GM12872 (cell line): ENCODE results near the gene ARMC12.

Experiments
- TF ChIP-seq, protein P1 (sequence below): IDR thresholded peaks from 3 replicates; pipeline ENCODE4 v1.5.1; 2011; ENCODE audit warnings: low read depth, mild to moderate bottlenecking, low read length, moderate library complexity; ENCODE audit not compliant: insufficient read depth

Gene ARMC12

DNA sequence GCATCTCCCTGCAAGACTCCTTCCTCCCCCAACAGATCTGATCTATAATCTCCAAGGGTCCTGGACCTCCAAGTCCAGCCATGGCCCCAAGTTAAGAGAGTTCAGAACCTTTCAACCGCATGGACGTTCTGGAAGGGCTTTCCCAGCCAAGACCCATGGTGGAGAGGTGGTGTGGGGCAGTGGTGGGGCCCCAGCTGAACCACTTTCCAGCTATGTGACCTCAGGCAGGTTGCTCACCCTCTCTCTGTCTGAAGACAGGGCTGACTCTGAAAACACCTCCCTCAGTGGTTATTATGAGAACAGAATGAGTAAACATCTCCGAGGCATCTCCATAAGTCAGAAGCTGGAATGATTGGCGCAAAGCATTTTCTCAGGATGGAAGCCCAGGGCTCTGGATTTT, 59.4 kb downstream of the ARMC12 start:
- TF ChIP-seq, protein P1, sequence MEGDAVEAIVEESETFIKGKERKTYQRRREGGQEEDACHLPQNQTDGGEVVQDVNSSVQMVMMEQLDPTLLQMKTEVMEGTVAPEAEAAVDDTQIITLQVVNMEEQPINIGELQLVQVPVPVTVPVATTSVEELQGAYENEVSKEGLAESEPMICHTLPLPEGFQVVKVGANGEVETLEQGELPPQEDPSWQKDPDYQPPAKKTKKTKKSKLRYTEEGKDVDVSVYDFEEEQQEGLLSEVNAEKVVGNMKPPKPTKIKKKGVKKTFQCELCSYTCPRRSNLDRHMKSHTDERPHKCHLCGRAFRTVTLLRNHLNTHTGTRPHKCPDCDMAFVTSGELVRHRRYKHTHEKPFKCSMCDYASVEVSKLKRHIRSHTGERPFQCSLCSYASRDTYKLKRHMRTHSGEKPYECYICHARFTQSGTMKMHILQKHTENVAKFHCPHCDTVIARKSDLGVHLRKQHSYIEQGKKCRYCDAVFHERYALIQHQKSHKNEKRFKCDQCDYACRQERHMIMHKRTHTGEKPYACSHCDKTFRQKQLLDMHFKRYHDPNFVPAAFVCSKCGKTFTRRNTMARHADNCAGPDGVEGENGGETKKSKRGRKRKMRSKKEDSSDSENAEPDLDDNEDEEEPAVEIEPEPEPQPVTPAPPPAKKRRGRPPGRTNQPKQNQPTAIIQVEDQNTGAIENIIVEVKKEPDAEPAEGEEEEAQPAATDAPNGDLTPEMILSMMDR: no peak

DNA sequence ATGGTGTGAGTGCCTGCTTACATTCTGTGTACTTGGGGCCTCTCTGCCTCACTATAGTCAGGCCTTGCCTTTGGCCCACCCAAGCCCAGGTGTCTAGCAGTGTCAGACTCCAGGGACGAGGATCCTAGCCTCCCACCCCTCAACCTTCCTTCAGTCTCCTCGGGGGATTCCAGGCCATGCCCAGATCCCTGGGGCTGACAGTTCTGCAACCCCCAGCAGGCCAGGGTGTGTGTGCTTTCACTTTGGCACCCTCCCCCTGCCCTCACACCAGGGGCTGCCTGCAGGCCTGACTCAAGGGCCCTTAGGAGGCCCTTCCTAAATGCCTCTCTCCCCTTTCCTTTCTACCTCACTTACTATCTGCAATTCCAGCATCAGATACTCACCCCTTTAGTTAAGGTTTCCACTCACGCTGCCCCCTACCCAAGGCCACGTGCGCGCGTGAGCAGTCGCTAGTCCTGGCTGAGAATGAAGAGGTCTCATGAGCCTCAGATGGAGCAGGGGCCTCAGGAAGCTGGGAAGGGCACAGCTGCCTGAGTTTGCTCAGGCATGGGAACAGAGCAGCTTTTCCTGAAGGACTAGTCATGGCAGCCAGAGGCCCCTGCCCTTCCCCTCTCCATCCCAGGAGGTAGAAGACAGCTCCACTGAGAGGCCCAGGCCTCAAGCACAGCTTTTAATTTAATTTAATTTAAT, 61.1 kb downstream of the ARMC12 start:
- TF ChIP-seq, protein P1: no peak
